Measurements from ENCODE around the gene WAPL.

DNA sequence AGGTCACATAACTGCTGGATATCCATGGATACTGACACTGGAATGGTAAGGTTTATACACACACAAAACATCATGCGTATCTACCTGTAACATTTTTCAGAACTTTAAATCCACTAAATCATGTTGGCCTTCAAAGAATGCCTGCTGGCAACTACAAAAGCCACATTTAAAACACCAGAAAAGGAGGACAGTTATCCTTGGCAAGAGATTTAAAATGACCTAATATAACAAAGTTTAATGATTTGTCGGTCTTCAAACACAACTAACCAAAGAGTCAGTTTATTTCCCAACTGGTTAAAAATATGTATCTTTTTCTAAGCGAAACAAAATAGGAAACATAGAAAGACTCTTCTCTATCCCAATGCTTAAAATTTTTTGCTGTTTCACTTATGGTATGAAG, 24.0 kb downstream of the WAPL start:
- TF ChIP-seq, protein P1, sequence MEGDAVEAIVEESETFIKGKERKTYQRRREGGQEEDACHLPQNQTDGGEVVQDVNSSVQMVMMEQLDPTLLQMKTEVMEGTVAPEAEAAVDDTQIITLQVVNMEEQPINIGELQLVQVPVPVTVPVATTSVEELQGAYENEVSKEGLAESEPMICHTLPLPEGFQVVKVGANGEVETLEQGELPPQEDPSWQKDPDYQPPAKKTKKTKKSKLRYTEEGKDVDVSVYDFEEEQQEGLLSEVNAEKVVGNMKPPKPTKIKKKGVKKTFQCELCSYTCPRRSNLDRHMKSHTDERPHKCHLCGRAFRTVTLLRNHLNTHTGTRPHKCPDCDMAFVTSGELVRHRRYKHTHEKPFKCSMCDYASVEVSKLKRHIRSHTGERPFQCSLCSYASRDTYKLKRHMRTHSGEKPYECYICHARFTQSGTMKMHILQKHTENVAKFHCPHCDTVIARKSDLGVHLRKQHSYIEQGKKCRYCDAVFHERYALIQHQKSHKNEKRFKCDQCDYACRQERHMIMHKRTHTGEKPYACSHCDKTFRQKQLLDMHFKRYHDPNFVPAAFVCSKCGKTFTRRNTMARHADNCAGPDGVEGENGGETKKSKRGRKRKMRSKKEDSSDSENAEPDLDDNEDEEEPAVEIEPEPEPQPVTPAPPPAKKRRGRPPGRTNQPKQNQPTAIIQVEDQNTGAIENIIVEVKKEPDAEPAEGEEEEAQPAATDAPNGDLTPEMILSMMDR (IDR thresholded peaks at IDR 0.05), result no peak
- no peak for TF ChIP-seq POLR2A (IDR thresholded peaks at IDR 0.05)

Measured in right lobe of liver (tissue), 4 donors.